ENCODE measurements around the gene FAM20C.
"Not testable (repeated sequence)": the region's sequence is repeated elsewhere in the genome, so short reads cannot be mapped to it uniquely, and the experiment has no call there.

The FAM20C gene

GRCh38 chr7:297141-297540 is 104.8 kb downstream of the FAM20C start:
- not testable (repeated sequence) for DNase-seq

- no peak for DNase-seq
These were observed 105.4 kb downstream of the FAM20C start for GRCh38 chr7:297611-298374.

DNA sequence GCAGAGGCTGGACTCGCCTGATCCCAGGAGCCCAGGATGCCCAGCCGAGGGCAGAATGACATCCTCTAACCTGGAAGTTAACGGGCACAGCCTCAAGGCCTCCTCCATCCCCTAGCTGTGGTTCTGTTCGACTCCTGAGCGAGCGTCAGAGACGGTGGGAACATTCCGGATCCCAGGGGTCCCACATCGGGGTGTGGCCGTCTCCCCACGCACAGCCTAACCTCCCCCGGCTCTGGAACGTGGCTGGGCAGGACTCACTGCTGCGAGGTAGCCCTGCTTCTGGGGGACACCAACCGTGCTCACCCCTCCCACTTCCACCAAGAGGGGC is 106.0 kb downstream of the FAM20C start:
- no peak for DNase-seq

DNA sequence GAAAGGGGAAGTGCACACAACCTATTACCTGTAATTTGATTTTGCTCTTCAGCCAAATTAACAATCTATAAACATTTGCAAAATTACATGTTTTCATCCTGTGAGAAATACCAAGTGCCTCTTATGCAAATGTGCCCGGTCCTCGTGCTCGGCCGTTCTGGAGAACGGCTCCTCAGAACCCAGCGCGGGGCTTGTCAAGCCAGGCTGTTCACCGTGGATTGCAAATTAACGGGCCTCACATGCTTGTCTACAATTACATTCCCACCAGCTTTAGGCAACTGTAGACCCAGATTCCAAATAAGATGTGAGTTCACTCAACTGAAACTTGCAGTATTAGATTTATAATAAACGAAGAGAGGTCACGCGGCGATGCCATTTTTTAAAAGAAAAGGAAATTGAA is 106.4 kb downstream of the FAM20C start:
- DNase-seq, result no peak

GRCh38 chr7:299169-299568 is 106.8 kb downstream of the FAM20C start:
- no peak for DNase-seq

DNA sequence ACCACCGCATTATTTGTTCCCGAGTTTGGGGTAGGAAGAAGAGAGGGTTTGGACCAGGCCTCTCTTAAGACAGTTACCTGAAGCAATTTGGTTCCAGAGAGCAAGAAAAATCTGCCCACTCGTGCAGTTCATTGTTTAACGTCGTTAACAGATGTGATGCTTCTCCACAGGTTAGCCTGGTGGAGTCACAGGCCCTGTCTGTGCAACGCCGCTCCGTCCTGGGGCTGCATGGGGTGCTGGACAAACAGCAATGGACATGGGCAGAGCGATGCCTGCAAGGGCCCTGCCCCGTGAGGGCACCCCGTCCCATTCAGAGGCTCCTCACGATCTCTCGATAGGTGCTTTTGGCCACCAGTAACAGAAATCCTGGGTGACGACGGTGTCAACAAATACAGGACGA is 107.3 kb downstream of the FAM20C start:
- DNase-seq, result no peak

DNA sequence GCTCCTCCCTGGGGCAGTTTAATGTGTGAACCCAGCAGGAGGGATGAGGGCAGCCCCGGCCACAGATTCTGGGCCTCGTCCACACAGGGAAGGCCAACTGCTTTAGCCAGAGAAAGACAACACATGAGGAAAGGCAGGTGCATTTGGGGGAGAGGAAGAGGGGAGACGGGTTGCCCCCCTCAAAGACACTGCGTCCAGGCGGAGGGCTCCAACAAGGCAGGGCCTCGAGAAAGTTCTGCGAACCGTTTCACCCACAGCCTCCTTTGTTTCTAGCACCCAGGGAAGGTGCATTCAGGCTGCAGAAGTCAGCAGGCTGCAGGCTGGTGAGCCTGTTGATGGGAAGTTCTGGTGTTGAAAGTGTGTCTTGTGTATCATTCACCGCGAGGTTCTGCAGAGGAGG is 107.7 kb downstream of the FAM20C start:
- no peak for DNase-seq

GRCh38 chr7:300546-301290 is 108.3 kb downstream of the FAM20C start:
- DNase-seq, result no peak

DNA sequence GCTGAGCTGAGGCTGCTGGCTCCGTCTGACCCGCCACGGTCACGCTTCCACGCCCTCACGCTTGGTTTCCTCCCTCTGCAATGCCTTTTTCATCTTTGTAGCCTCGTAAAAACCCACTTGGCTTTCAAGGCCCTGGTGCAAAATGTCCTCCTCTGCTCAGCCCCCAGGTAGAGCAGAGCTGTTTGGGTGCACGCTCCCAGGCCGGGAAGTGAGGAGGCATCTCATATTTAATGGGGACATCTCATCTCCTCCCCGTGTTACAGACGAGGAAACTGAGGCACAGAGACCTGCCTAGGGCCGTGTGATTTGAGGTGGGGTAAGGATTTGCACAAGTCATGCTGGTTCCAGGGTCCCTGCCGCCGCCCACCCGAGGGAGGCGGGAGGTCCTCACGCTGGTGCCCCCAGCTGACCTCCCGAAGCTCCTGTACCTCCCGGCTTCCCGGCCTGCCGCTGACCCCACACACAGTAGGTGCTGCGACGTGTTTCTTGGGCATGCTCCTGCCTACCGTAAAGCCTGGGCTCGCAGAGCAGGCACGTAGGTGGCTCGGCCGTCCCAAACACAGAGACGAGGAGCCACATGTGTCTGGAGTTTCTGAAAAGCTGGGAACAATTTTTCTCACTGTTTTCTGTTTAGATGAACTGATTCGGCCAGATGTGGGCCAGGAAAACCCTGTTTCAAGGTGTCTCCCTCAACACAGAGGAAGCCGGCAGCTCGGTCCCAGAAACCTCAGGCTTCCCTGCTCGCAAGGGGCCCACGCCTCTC is 109.1 kb downstream of the FAM20C start:
- no peak for DNase-seq

GRCh38 chr7:302054-302992 is 110.0 kb downstream of the FAM20C start:
- no peak for DNase-seq

DNA sequence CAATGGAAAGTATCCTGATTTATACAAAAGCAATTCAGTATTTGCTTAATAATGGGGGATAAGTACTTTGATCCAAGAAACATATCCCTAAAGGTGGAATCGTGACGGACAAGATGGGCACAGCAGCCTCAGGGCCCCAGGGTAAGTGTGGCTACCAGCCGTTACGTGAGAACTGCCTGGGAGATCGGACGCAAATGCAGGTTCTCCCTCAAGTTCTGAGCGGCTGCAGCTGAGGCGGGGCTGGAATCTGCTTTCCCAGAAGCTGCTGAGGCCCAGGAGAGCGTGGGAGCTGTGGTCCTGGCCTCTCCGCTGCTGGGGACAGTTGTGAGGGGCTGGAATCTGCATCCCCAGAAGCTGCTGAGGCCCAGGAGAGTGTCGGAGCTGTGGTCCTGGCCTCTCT is 111.1 kb downstream of the FAM20C start:
- no peak for DNase-seq

DNA sequence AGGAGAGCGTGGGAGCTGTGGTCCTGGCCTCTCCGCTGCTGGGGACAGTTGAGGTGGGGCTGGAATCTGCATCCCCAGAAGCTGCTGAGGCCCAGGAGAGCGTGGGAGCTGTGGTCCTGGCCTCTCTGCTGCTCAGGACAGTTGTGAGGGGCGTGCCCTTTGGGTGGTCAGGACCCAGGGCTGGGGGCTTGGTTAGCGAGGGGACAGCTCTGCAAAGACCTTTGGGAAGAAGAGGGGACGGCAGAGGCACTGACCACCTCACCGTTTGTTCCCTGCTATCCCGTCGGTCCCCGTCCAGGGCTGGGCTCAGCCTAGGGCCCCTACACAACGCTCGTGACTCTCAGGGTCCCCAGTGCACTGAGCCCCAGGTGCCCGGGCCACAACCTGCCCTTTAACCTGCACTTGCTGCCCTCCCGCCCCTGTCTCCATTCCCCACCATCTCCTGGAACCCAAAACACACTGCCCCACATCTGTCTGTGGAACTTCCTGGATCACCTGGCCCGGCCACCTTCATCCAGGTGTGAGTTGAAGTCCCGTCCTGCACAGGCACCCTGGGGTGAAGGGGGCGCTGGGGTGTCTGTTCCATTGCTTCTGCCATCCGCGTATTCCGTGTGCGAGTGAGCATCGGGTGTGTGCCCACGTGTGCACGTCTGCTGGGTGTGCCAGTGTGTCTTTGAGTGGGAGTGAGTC is 111.7 kb downstream of the FAM20C start:
- no peak for DNase-seq

GRCh38 chr7:304574-305409 is 112.4 kb downstream of the FAM20C start:
- DNase-seq, result no peak

GRCh38 chr7:305410-306151 is 113.2 kb downstream of the FAM20C start:
- no peak for DNase-seq

DNA sequence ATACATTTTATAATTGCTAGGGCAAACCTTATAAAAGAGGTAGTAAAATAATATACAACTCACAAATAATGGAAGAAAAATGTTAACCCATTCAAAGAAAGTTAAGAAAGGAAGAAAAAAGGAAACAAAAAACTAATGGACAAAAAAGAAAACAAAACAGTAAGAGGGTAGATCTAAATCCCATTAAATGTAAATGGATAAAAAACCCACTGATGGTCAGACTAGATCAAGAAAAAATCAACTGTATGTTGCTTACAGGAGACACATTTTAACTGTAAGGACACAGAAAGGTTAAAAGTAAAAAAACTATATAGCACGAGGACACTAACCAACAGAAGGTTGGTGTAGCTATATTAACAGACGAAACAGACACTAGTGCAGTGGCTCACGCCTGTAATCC is 115.6 kb downstream of the FAM20C start:
- DNase-seq, result no peak

GRCh38 chr7:309586-310228 is 117.3 kb downstream of the FAM20C start:
- no peak for DNase-seq
